GM18499 (cell line): ENCODE measurements around the gene ICAM2.
"Not testable (repeated sequence)": the region's sequence is repeated elsewhere in the genome, so short reads cannot be mapped to it uniquely, and the experiment has no call there.

ENCODE experiments used
- ATAC-seq: cut with Tn5 transposase; IDR thresholded peaks from one replicate; pipeline ENCODE4 v1.9.1; 2021; ENCODE audit warnings: moderate number of reproducible peaks; ENCODE audit not compliant: insufficient read depth, unreplicated experiment

Gene ICAM2

GRCh38 chr17:63982641-63983040, 37.8 kb downstream of the ICAM2 start:
- not testable (repeated sequence) for ATAC-seq

- ATAC-seq, result no peak
These were observed 41.9 kb downstream of the ICAM2 start for GRCh38 chr17:63978272-63979200.

GRCh38 chr17:63976702-63977101, 43.7 kb downstream of the ICAM2 start:
- no peak for ATAC-seq

DNA sequence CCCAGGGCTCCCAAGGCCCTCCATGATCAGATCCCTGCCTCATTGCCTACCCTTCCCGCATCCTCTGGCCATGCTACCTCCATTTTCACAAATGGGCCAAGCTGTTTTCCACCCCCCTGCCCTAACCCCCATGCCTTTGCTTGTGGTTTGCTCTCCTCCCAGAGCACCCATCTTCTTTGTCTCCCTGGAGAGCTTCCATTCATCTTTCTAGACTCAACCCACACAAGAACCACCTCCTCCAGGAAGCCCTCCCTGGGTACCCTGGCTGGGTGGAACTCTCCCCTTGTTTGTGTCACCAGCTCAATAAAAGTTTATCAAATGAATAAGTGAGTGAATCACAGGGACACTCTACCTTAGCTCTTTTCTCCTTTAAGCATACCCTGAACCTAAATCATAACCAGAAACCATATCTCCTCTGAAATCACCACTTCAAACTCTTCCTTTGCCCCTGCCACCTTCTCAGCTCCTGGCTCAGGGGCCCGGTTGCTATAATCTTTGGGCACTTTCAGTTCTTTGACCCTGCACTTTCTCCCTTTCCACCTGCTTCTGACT, 44.8 kb downstream of the ICAM2 start:
- ATAC-seq, result no peak

DNA sequence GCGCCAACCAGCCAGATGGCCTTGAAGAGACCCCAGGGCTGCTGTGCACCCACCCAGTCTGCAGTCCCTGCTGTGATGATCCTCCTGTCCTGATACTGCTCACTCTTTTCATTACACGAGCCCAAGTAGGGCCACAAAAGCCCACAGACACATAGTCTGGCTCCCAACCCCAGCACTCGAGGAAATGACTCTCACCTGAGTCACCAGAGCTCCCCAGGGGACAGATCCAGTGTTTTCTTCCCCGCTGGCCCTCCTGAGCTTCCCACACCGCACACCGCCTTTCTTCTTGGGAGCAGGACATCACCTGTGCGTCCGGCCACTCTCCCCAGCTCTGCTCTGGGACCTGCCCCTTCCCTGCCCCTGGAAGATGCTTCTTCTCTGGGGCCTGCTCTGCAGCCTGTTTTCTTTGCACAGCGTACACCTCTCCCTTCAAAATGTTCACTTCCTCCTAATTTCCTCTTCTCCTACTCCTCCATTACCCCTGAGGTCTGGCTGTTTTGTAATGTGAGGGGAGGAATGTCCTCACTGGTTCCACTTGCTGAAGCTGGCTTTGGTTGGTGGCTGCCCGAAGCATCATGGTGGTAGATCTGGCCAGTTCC, 45.7 kb downstream of the ICAM2 start:
- no peak for ATAC-seq

DNA sequence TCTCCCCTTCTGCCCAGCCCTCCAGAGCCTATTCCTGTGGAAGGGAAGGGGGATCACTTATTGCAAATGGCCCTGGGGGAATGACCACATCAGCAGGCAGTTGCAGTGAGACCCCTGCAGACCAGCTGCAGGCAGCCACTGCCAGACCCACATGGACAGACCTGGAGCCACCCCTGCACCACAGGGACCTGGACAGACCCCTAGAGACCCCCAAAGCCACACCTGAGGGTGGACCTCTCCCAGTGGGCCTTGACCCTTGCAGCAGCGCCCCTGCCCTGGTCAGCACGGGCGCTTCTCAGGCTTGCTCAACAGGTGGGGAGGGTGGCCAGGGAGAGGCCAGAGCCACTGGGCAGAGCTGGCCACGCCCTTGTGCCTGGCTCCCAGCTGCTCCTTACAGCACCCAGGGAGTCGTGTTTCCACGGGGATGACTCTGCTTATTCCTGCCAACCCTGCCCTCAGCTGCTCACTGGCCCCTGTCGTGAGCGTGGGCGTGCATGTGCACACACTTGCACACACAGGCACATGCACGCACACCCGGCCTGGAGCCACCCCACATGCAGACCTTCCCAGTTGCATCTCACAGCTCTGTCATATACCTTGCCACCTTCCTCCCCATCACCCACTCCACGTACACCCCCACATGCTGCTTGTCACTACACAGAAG, 46.4 kb downstream of the ICAM2 start:
- no peak for ATAC-seq

GRCh38 chr17:63973247-63973646, 47.2 kb downstream of the ICAM2 start:
- ATAC-seq, result no peak

GRCh38 chr17:63972796-63973195, 47.6 kb downstream of the ICAM2 start, which contains the start of gene SCN4A:
Gene SCN4A (minus strand): TSS chr17:63972918. CDS start chr17:63972841, 77 bp downstream.
- no peak for ATAC-seq

DNA sequence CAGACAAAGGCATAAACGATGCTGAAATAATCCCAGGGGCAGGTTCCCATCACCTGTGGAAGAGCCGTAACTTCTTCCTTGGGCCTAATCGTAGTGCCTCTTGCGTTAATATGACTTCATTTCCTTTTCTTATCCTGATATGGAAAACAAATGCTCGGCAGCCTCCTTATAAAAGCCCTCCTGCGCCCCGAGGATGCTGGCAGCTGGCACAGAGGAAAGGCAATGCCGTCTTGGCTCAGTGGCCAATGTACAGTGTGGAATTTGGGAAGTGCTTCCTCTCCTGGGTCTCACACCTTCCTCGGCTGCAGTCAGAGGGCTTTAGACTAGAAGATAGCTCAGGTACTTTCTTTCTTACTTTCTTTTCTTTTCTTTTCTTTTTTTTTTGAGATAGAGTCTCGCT, 51.2 kb downstream of the ICAM2 start:
- ATAC-seq, result no peak

GRCh38 chr17:63967953-63968352, 52.5 kb downstream of the ICAM2 start:
- no peak for ATAC-seq

- no peak for ATAC-seq
These were observed 53.7 kb downstream of the ICAM2 start for GRCh38 chr17:63966646-63967264.

GRCh38 chr17:63963123-63963522, 57.3 kb downstream of the ICAM2 start:
- no peak for ATAC-seq

GRCh38 chr17:63962298-63962744, 58.1 kb downstream of the ICAM2 start:
- ATAC-seq, result no peak

DNA sequence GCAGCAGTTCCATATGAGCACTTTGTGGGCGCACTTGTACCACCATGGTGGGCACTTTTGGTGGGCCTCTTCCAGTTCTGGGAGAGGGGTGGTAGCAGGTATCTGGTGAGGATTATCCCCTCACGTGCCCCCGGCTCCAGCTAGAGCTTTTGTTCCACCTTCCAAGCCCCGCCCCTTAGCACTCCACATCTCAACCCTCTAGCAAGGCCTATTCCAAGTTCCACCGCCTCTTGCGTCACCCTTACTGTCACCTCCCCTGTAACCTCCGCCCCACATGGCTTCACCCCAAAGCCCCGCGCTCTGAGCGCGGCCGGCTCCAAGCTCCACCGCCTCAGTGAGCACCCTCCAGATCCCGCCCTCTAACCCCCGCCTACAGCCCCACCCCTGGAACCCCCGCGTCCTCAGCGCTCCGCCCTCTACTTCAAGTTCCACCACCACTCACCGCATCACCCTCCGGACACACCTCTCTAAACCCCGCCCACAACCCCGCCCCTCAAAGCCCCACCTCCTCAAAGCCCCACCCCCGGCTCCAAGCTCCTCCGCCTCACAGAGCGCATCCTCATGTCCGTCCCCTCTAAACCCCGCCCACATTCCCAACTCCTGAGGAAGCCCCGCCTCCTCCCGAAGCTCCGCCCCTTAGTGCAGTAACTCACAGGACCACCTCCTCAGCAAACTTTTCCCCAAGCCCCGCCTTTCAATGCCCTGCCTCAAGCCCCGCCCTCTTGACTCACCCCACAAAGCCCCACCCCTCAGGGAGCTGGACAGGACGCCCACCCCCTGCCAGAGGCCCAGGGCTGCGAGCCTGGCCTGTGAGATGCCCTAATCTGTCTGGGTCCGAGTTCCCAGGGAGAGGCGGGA, 58.8 kb downstream of the ICAM2 start:
- ATAC-seq, result no peak

DNA sequence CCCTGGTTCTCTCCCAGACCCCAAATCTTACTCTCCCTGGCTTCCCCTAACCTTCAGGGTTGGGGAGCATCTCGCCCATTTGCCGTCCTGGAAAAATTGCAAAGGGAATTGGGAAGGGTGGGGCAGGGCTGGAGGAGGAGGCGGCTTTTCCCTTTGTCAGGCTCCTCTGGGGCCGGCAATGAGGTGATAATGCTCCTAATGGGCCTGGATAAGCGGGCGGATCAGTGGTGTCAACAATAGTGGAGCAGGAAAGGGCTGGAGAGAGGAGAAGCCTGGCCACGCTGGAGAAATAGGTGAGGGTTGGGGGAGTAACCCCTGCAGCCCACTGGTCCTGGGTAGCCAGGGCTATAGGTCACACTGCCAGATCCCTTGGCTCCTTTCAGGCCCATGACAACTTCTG, 60.0 kb downstream of the ICAM2 start:
- no peak for ATAC-seq

- ATAC-seq, result no peak
These were observed 60.4 kb downstream of the ICAM2 start for GRCh38 chr17:63960006-63960405.

DNA sequence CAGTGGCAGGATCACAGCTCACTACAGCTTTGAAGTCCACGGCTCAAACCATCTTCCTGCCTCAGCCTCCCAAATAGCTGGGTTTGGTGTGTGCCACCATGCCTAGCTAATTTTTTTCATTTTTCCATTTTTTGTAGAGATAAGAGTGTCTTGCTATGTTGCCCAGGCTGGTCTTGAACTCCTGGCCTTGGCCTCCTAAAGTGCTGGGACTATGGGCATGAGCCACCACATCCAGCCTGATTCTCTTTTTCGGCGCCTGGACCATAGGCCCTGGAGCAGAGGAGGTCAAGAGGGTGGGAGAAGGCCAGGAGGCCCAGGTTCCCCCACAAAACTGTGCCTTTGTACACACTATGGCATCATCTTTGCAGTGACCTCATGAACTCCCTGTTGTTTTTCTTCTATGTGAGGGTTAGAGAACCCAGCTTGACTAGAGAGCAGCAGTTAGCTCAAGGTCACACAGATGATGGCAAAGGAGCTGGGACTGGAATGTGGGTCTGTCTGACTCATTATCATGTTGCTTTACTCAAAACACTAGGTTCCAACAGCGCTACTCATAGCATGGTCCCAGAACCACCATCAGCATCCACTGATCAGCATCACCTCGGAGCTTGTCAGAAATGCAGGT, 64.0 kb downstream of the ICAM2 start:
- ATAC-seq, result no peak

DNA sequence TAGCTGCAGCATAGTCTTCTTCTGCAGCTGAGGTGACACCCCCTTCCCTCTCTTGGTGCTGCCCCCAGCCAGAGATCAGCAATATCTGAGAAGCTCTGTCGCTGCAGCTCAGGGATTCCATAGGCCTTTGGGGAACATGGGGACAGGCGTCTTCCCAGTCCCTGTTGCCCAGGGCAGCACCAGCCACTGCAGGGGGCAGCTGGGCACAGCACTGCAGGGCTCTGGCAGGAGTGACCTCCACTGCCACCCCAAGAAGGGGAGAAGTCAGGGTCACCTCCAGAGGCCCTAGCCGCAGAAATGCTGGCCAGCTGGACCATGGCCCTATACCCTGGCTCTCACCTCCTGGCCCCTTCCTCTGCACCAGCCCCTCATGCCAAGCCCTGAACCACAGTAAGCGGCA, 64.6 kb downstream of the ICAM2 start:
- no peak for ATAC-seq

DNA sequence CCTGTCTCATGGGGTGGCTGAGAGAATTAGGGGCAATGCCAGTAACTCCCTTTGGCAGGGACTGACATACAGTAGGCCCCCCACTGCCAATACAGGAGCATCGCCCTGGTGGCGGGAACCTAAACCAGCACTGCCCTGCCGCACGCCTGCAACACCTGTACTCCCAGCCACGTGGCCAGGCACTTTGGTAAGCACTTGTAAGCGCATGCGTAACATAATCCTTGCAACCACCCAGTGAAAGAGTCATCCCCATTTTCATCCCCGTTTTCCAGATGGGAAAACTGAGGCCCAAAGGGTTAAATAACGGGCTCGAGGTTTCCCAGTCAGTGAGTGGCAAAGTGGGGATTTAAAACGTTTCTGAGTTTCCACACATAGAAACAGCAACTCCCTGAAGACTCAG, 65.2 kb downstream of the ICAM2 start:
- no peak for ATAC-seq
